ENCODE results near the gene KCNJ10.

The KCNJ10 gene

DNA sequence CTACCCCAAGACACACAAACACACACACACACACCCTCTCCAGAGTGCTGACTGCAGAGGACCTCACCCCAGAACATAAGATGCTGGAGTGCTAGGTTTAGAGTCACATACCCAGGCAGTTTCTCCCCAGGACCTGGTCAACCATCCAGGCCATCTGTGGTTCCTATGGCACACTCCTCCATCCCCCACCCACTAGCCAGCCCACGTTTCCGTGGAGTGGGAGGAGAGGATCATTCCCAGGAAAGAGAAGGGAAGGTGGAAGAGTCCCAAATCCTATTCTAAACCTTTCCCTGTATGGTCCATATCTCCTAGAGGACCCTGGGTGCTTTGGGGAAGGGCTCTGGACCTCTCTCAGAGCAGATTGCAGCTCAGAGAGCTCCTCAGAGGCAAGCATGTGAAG is 12.5 kb upstream of the KCNJ10 start:
- TF ChIP-seq ZNF70 (CRISPR knock-in tag; IDR thresholded peaks at IDR 0.05) = no peak
- no peak for ATAC-seq

- TF ChIP-seq ARNTL (CRISPR knock-in tag; IDR thresholded peaks at IDR 0.05; ENCODE audit: borderline replicate concordance, low read depth) = no peak
- TF ChIP-seq CSDC2 (CRISPR knock-in tag; IDR thresholded peaks at IDR 0.05) = no peak
- no peak for TF ChIP-seq OSR1 (CRISPR knock-in tag; IDR thresholded peaks at IDR 0.05)
- TF ChIP-seq GLIS3 (CRISPR knock-in tag; IDR thresholded peaks at IDR 0.05) = no peak
- TF ChIP-seq RARB (CRISPR knock-in tag; IDR thresholded peaks at IDR 0.05) = no peak
- TF ChIP-seq, protein P1, sequence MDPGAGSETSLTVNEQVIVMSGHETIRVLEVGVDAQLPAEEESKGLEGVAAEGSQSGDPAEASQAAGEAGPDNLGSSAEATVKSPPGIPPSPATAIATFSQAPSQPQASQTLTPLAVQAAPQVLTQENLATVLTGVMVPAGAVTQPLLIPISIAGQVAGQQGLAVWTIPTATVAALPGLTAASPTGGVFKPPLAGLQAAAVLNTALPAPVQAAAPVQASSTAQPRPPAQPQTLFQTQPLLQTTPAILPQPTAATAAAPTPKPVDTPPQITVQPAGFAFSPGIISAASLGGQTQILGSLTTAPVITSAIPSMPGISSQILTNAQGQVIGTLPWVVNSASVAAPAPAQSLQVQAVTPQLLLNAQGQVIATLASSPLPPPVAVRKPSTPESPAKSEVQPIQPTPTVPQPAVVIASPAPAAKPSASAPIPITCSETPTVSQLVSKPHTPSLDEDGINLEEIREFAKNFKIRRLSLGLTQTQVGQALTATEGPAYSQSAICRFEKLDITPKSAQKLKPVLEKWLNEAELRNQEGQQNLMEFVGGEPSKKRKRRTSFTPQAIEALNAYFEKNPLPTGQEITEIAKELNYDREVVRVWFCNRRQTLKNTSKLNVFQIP (CRISPR knock-in tag; IDR thresholded peaks at IDR 0.05; ENCODE audit: borderline replicate concordance, low read depth) = no peak
- TF ChIP-seq ZNF70 (CRISPR knock-in tag; IDR thresholded peaks at IDR 0.05) = peak; percentile 89
- ATAC-seq = no peak
Measured at GRCh38 chr1:160081261-160081936, 11.4 kb upstream of the KCNJ10 start, which contains the start of gene KCNJ9. Gene KCNJ9, plus strand, starts transcription at chr1:160081538. Its CDS starts 2,493 bp downstream, at chr1:160084031.

GRCh38 chr1:160080381-160081100 is 10.6 kb upstream of the KCNJ10 start:
- TF ChIP-seq ZNF565 (CRISPR knock-in tag; conservative IDR thresholded peaks at IDR 0.05; ENCODE audit: low read depth) = no peak
- no peak for TF ChIP-seq CSDC2 (CRISPR knock-in tag; IDR thresholded peaks at IDR 0.05)
- TF ChIP-seq, protein P2, sequence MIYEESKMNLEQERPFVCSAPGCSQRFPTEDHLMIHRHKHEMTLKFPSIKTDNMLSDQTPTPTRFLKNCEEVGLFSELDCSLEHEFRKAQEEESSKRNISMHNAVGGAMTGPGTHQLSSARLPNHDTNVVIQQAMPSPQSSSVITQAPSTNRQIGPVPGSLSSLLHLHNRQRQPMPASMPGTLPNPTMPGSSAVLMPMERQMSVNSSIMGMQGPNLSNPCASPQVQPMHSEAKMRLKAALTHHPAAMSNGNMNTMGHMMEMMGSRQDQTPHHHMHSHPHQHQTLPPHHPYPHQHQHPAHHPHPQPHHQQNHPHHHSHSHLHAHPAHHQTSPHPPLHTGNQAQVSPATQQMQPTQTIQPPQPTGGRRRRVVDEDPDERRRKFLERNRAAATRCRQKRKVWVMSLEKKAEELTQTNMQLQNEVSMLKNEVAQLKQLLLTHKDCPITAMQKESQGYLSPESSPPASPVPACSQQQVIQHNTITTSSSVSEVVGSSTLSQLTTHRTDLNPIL (CRISPR knock-in tag; IDR thresholded peaks at IDR 0.05; ENCODE audit: low read depth) = no peak
- no peak for TF ChIP-seq PPARA (CRISPR knock-in tag; IDR thresholded peaks at IDR 0.05; ENCODE audit: borderline replicate concordance)
- TF ChIP-seq PATZ1 (CRISPR knock-in tag; IDR thresholded peaks at IDR 0.05; ENCODE audit: borderline replicate concordance) = no peak
- no peak for ATAC-seq

DNA sequence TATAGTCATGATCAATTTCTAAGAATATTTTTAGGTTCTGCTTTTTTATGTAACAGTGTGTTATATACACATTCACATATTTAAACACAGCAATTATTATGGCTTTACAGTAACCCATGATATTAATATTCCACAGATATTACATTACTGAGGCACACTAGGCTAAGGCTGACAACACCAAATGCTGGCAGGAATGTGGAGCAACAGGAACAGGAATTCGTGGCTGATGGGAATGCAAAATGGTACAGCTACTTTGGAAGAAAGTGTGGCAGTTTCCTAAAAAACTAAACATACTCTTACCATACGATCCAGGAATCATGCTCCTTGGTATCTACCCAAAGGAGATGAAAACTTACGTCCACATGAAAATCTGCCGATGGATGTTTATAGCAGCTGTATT is 9.5 kb upstream of the KCNJ10 start:
- ATAC-seq = no peak
- TF ChIP-seq OSR1 (CRISPR knock-in tag; IDR thresholded peaks at IDR 0.05) = no peak
- TF ChIP-seq ZFP30 (CRISPR knock-in tag; IDR thresholded peaks at IDR 0.05) = no peak
- TF ChIP-seq ISL1 (CRISPR knock-in tag; IDR thresholded peaks at IDR 0.05) = no peak

GRCh38 chr1:160078512-160079195 is 8.7 kb upstream of the KCNJ10 start:
- peak; percentile 88 for ATAC-seq
- no peak for TF ChIP-seq ZNF70 (CRISPR knock-in tag; IDR thresholded peaks at IDR 0.05)
- no peak for TF ChIP-seq SNAI2 (CRISPR knock-in tag; IDR thresholded peaks at IDR 0.05)
- TF ChIP-seq BACH2 (CRISPR knock-in tag; IDR thresholded peaks at IDR 0.05; ENCODE audit: borderline replicate concordance) = no peak
- TF ChIP-seq, protein P3, sequence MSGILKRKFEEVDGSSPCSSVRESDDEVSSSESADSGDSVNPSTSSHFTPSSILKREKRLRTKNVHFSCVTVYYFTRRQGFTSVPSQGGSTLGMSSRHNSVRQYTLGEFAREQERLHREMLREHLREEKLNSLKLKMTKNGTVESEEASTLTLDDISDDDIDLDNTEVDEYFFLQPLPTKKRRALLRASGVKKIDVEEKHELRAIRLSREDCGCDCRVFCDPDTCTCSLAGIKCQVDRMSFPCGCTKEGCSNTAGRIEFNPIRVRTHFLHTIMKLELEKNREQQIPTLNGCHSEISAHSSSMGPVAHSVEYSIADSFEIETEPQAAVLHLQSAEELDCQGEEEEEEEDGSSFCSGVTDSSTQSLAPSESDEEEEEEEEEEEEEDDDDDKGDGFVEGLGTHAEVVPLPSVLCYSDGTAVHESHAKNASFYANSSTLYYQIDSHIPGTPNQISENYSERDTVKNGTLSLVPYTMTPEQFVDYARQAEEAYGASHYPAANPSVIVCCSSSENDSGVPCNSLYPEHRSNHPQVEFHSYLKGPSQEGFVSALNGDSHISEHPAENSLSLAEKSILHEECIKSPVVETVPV (CRISPR knock-in tag; IDR thresholded peaks at IDR 0.05) = no peak
- TF ChIP-seq, protein P2 (CRISPR knock-in tag; IDR thresholded peaks at IDR 0.05; ENCODE audit: low read depth) = no peak
- no peak for TF ChIP-seq GLIS3 (CRISPR knock-in tag; IDR thresholded peaks at IDR 0.05)
- TF ChIP-seq ZFP3 (CRISPR knock-in tag; IDR thresholded peaks at IDR 0.05) = no peak
- TF ChIP-seq RARB (CRISPR knock-in tag; IDR thresholded peaks at IDR 0.05) = no peak
- TF ChIP-seq PATZ1 (CRISPR knock-in tag; IDR thresholded peaks at IDR 0.05; ENCODE audit: borderline replicate concordance) = no peak
- TF ChIP-seq CSDC2 (CRISPR knock-in tag; IDR thresholded peaks at IDR 0.05) = no peak
- no peak for TF ChIP-seq ZC3H10 (CRISPR knock-in tag; IDR thresholded peaks at IDR 0.05)
- TF ChIP-seq ZNF565 (CRISPR knock-in tag; conservative IDR thresholded peaks at IDR 0.05; ENCODE audit: low read depth) = no peak
- no peak for TF ChIP-seq TOX (CRISPR knock-in tag; IDR thresholded peaks at IDR 0.05; ENCODE audit: borderline replicate concordance)
- TF ChIP-seq ZNF8 (CRISPR knock-in tag; IDR thresholded peaks at IDR 0.05) = no peak
- no peak for TF ChIP-seq OSR1 (CRISPR knock-in tag; IDR thresholded peaks at IDR 0.05)
- TF ChIP-seq TCF4 (CRISPR knock-in tag; IDR thresholded peaks at IDR 0.05; ENCODE audit: borderline replicate concordance) = no peak
